ENCODE measurements around the gene LATS1. TPM values are rescaled to one million over a fixed set of nuclear protein-coding genes. Genes with fewer than 3 reads are reported as not detected.
A peak's percentile ranks its signal among the peaks of the same experiment; 100 is the strongest.

Gene LATS1
- total RNA-seq, 2 experiments from 2014 or later: 18.1 to 19.6 TPM

DNA sequence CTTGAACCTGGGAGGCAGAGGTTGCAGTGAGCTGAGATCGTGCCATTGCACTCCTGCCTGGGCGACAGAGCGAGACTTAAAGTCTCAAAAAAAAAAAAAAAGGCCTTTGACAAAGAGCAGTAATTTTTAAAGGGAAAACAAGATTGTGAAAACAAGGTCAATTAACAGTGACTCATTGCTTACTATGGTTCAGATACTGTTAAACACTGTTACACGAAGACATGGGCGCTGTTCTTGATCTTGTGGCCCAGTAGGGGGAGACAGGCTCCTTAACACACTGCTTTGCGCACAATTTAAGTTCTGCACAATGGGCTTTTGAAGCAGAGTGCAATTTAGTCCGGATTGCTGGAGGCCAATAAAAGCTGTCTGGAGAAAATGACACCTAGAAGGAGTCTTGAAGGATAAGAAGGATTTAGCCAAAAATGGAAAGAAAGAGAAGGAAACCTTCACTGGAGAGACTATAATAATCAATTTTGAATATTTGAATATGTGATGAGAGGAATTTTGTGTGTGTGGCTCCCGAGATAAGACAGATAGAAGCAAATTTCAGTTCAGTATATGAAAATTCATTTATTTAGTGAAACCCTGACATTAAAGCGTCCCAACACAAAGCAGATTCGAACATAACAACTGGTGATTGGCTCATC, 6.0 kb upstream of the LATS1 start:
- peak; percentile 56 for DNase-seq
- Mint-ChIP-seq H3K9me3 (no peaks in the 10 kb centered on the region), H3K27ac (no peak overlapping the region), H3K27me3 (ENCODE audit: low read depth) (no peaks in the 10 kb centered on the region), H3K4me1 (ENCODE audit: low read depth) (peaks cover 12% of the 10 kb centered on the region), H3K36me3 (ENCODE audit: low read depth) (peaks cover 19% of the 10 kb centered on the region), H3K4me3 (no peak overlapping the region)
- intact Hi-C loops (cut with micrococcal nuclease): loop anchor here (1.0 kb wide), 2 partner anchors 140 to 202 kb away; partner anchors contain the start of gene LRP11
- CTCF ChIA-PET: interaction anchor here (0.7 to 1.4 kb wide), 5 partner anchors 12 to 683 kb away, joined by 3 to 9 read pairs (median 4); partner anchors contain the start of gene PPIL4

DNA sequence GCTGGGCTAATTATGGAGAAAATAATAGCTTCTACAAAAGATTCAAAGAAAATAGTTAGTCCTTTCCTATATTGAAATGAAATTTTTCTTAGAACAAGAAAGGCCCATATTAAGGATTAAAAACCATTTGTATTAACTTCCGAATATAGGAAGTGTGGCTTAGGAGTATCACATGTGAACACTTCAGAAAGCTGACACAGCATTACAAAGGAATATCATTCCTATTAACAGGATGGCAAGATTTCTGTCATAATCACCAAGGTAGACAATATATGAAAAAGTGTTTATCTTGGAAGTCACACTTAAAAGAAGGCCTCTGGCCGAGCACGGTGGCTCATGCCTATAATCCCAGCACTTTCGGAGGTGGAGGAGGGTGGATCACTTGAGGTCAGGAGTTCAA, 5.4 kb upstream of the LATS1 start:
- Mint-ChIP-seq H3K4me1 (ENCODE audit: low read depth) (peaks cover 6% of the 10 kb centered on the region), H3K36me3 (ENCODE audit: low read depth) (peaks cover 13% of the 10 kb centered on the region), H3K27ac (no peak overlapping the region), H3K27me3 (ENCODE audit: low read depth) (no peaks in the 10 kb centered on the region), H3K9me3 (no peaks in the 10 kb centered on the region), H3K4me3 (no peak overlapping the region)
- DNase-seq: no peak
- intact Hi-C loops (cut with micrococcal nuclease): loop anchor here (1.0 kb wide), 1 partner anchor 141 kb away; the partner anchor contains the start of gene LRP11
- CTCF ChIA-PET: interaction anchor here (0.7 to 1.4 kb wide), 6 partner anchors 13 to 682 kb away, joined by 3 to 9 read pairs (median 4); partner anchors contain the start of genes LRP11 and PPIL4

DNA sequence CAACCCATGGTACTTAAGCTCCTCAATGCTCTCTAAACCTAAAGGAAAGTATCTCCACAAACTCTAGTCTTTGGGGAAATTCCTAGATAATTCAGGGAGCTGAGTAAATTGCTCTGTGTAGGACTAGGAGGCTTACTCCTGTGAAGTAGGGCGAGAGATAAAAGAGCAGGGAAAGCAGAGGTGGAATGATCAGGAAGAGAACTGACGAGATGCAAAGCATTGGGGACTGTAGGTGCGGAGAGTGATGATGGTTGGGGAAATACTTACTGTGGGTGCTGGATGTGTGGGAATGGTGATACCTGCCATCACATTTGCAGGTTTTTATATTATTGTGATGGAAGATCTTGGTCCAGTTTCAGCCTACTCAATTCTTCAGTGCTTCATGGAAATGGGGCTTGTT, 1.6 kb upstream of the LATS1 start:
- Mint-ChIP-seq H3K9me3 (no peaks in the 10 kb centered on the region), H3K27me3 (ENCODE audit: low read depth) (no peaks in the 10 kb centered on the region), H3K36me3 (ENCODE audit: low read depth) (peaks cover 7% of the 10 kb centered on the region), H3K27ac (no peak overlapping the region), H3K4me1 (ENCODE audit: low read depth) (peaks cover 16% of the 10 kb centered on the region), H3K4me3 (peak overlapping the region; percentile 5)
- no peak for DNase-seq
- CTCF ChIA-PET: interaction anchor here (0.7 to 1.0 kb wide), 2 partner anchors 30 to 113 kb away, joined by 3 to 4 read pairs; no protein-coding TSS in a partner anchor
- intact Hi-C loops (cut with micrococcal nuclease): loop anchor here (2.0 to 10.0 kb wide), 3 partner anchors 103 to 685 kb away; partner anchors contain the start of gene RAET1G

DNA sequence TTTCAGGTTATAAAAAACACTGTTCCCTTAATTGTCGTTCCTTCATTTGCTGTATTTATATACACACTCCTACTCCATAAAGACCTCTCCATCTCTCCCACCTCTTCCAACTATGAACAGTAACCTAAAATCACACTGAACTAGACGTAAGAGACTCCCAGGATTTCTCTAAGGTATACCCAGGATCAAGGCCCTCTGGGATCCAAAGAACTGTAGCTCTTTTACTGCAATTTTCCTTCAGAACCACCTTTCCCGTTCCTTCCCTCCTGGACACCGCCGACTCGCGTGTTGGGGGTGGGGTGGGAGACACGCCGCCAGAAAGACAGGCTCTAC, 680 bp downstream of the LATS1 start:
- CTCF ChIA-PET: interaction anchor here (1.0 to 1.3 kb wide), 3 partner anchors 13 to 30 kb away, joined by 3 to 6 read pairs (median 3); no protein-coding TSS in a partner anchor
- DNase-seq: no peak
- Mint-ChIP-seq H3K4me1 (ENCODE audit: low read depth) (peaks cover 25% of the 10 kb centered on the region), H3K27me3 (ENCODE audit: low read depth) (no peaks in the 10 kb centered on the region), H3K4me3 (peak overlapping the region; percentile 84), H3K27ac (peak overlapping the region; percentile 94), H3K9me3 (no peaks in the 10 kb centered on the region), H3K36me3 (ENCODE audit: low read depth) (peaks cover 8% of the 10 kb centered on the region)
- intact Hi-C loops (cut with micrococcal nuclease): loop anchor here (2.0 to 10.0 kb wide), 3 partner anchors 105 to 682 kb away; partner anchors contain the start of gene ZC3H12D

- Mint-ChIP-seq H3K9me3 (no peaks in the 10 kb centered on the region), H3K4me3 (peak overlapping the region; percentile 84), H3K4me1 (ENCODE audit: low read depth) (peaks cover 30% of the 10 kb centered on the region), H3K27ac (peak overlapping the region; percentile 94), H3K36me3 (ENCODE audit: low read depth) (peaks cover 8% of the 10 kb centered on the region), H3K27me3 (ENCODE audit: low read depth) (no peaks in the 10 kb centered on the region)
- CTCF ChIA-PET: interaction anchor here (1.1 to 1.3 kb wide), 2 partner anchors 14 to 29 kb away, joined by 3 to 6 read pairs; no protein-coding TSS in a partner anchor
- peak; percentile 9 for DNase-seq
- intact Hi-C loops (cut with micrococcal nuclease): loop anchor here (2.0 to 10.0 kb wide), 3 partner anchors 106 to 682 kb away; partner anchors contain the start of gene ZC3H12D
Observed at GRCh38 chr6:149716181-149716963, 1.5 kb downstream of the LATS1 start.

- no peak overlapping the region for H3K4me3 Mint-ChIP-seq
- CTCF ChIA-PET: interaction anchor here (0.6 kb wide), 1 partner anchor 54 kb away, joined by 4 read pairs; no protein-coding TSS in a partner anchor
- peaks cover 46% of the 10 kb centered on the region for H3K4me1 Mint-ChIP-seq (ENCODE audit: low read depth)
- DNase-seq: no peak
- H3K27ac Mint-ChIP-seq: no peak overlapping the region
- H3K9me3 Mint-ChIP-seq: no peaks in the 10 kb centered on the region
- no peaks in the 10 kb centered on the region for H3K27me3 Mint-ChIP-seq (ENCODE audit: low read depth)
- peaks cover 10% of the 10 kb centered on the region for H3K36me3 Mint-ChIP-seq (ENCODE audit: low read depth)
- intact Hi-C loops (cut with micrococcal nuclease): loop anchor here (10.0 kb wide), 1 partner anchor 680 kb away; no protein-coding TSS in a partner anchor
Observed at GRCh38 chr6:149714442-149714841, 3.5 kb downstream of the LATS1 start.

DNA sequence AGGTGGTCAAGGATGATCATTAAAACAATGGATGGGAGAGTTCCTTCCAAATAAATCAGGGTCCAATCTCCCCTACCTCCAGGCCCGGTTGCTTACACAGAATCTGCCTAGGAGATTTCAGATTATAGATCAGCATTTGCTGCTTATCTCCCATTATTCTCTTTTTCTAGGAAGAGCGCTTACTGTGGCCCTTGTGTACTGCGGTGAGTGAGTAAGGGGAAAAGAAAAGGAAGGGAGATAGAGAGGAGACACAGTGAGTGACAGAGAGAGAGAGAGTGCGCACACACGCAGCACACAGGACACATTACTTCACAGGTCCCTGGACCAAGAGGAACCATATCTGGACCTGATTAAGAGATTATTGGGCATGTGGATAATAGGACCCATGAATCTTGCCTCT, 6.2 kb downstream of the LATS1 start:
- no peak for DNase-seq
- Mint-ChIP-seq H3K27me3 (ENCODE audit: low read depth) (no peaks in the 10 kb centered on the region), H3K9me3 (no peaks in the 10 kb centered on the region), H3K27ac (no peak overlapping the region), H3K36me3 (ENCODE audit: low read depth) (peaks cover 8% of the 10 kb centered on the region), H3K4me3 (no peak overlapping the region), H3K4me1 (ENCODE audit: low read depth) (peaks cover 62% of the 10 kb centered on the region)
- CTCF ChIA-PET: interaction anchor here (0.6 kb wide), 1 partner anchor 40 kb away, joined by 3 read pairs; no protein-coding TSS in a partner anchor
- intact Hi-C loops (cut with micrococcal nuclease): loop anchor here (10.0 kb wide), 1 partner anchor 677 kb away; no protein-coding TSS in a partner anchor

DNA sequence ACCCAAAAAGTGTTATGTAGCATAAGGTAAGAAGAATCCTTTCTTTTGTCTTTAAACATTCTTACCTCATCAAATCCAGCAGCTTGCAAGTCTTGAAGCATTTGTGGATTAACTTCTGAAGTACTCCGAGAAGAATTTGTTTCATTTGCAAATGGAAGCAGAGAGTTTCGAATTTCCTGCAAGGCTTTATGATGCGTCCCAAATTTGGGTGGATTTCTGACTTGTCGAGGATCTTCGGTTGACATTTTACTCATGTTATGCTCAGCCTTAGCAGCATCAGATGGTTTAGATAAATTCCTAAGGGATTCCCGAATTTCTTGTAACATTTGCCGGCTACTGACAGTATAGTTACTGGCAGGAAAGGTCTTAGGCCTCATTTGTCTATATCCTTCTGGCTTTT, 16.2 kb downstream of the LATS1 start:
- intact Hi-C loops (cut with micrococcal nuclease): no loop called here
- H3K36me3 Mint-ChIP-seq (ENCODE audit: low read depth): peaks cover 12% of the 10 kb centered on the region
- no peak overlapping the region for H3K27ac Mint-ChIP-seq
- DNase-seq: no peak
- H3K27me3 Mint-ChIP-seq (ENCODE audit: low read depth): no peaks in the 10 kb centered on the region
- CTCF ChIA-PET: no interaction called here
- H3K4me3 Mint-ChIP-seq: no peak overlapping the region
- no peaks in the 10 kb centered on the region for H3K9me3 Mint-ChIP-seq
- peaks cover 32% of the 10 kb centered on the region for H3K4me1 Mint-ChIP-seq (ENCODE audit: low read depth)

- H3K4me1 Mint-ChIP-seq (ENCODE audit: low read depth): peaks cover 19% of the 10 kb centered on the region
- no peak overlapping the region for H3K27ac Mint-ChIP-seq
- H3K36me3 Mint-ChIP-seq (ENCODE audit: low read depth): peaks cover 11% of the 10 kb centered on the region
- intact Hi-C loops (cut with micrococcal nuclease): no loop called here
- CTCF ChIA-PET: interaction anchor here (0.7 to 1.3 kb wide), 5 partner anchors 13 to 681 kb away, joined by 3 to 4 read pairs (median 3); no protein-coding TSS in a partner anchor
- DNase-seq: peak; percentile 27
- no peak overlapping the region for H3K4me3 Mint-ChIP-seq
- H3K27me3 Mint-ChIP-seq (ENCODE audit: low read depth): no peaks in the 10 kb centered on the region
- H3K9me3 Mint-ChIP-seq: no peaks in the 10 kb centered on the region
Observed at GRCh38 chr6:149699150-149699549, 18.8 kb downstream of the LATS1 start.

- Mint-ChIP-seq H3K9me3 (no peaks in the 10 kb centered on the region), H3K4me1 (ENCODE audit: low read depth) (peaks cover 15% of the 10 kb centered on the region), H3K36me3 (ENCODE audit: low read depth) (peaks cover 8% of the 10 kb centered on the region), H3K27ac (no peak overlapping the region), H3K4me3 (no peak overlapping the region), H3K27me3 (ENCODE audit: low read depth) (no peaks in the 10 kb centered on the region)
- CTCF ChIA-PET: interaction anchor here (0.7 kb wide), 2 partner anchors 87 to 192 kb away, joined by 3 read pairs; no protein-coding TSS in a partner anchor
- DNase-seq: no peak
- intact Hi-C loops (cut with micrococcal nuclease): no loop called here
Observed at GRCh38 chr6:149698175-149698574, 19.7 kb downstream of the LATS1 start.

- H3K4me1 Mint-ChIP-seq (ENCODE audit: low read depth): peaks cover 11% of the 10 kb centered on the region
- CTCF ChIA-PET: interaction anchor here (0.6 kb wide), 1 partner anchor 13 kb away, joined by 3 read pairs; no protein-coding TSS in a partner anchor
- no peaks in the 10 kb centered on the region for H3K9me3 Mint-ChIP-seq
- H3K27ac Mint-ChIP-seq: no peak overlapping the region
- H3K27me3 Mint-ChIP-seq (ENCODE audit: low read depth): no peaks in the 10 kb centered on the region
- intact Hi-C loops (cut with micrococcal nuclease): no loop called here
- no peak overlapping the region for H3K4me3 Mint-ChIP-seq
- peaks cover 10% of the 10 kb centered on the region for H3K36me3 Mint-ChIP-seq (ENCODE audit: low read depth)
- DNase-seq: no peak
Observed at GRCh38 chr6:149696901-149697300, 21.0 kb downstream of the LATS1 start.

DNA sequence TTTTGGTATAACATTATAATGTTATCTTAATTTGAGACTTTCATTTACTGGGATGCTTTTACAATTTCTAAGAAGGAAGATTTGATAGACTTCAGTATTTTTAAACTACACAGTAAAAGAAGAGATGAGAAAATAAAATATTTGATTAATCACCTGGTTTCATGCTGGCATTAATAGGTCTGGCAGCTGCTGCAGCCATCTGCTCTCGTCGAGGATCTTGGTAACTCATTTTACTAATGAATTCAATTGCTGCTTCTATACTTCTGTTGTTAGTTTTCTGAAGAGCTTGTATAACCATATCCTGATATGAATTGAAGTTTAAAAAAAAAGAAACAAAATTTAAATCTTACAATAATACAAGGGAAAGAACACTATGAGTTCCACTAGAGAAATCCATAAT, 23.0 kb downstream of the LATS1 start:
- peaks cover 6% of the 10 kb centered on the region for H3K4me1 Mint-ChIP-seq (ENCODE audit: low read depth)
- CTCF ChIA-PET: interaction anchor here (1.4 kb wide), 1 partner anchor 10 kb away, joined by 3 read pairs; no protein-coding TSS in a partner anchor
- H3K27me3 Mint-ChIP-seq (ENCODE audit: low read depth): no peaks in the 10 kb centered on the region
- intact Hi-C loops (cut with micrococcal nuclease): no loop called here
- DNase-seq: no peak
- H3K36me3 Mint-ChIP-seq (ENCODE audit: low read depth): peaks cover 10% of the 10 kb centered on the region
- no peak overlapping the region for H3K27ac Mint-ChIP-seq
- no peak overlapping the region for H3K4me3 Mint-ChIP-seq
- H3K9me3 Mint-ChIP-seq: no peaks in the 10 kb centered on the region
